Smooth muscle cell (in vitro differentiated cells): ENCODE results near the gene FGF10. TPM values are rescaled to one million over a fixed set of nuclear protein-coding genes. Genes with fewer than 3 reads are reported as not detected.

ENCODE experiments used
- DNase-seq: peaks from one replicate; lab custom pipeline; 2025; ENCODE audit not compliant: unreplicated experiment; lab: John Stamatoyannopoulos, UW
- H2AFZ ChIP-seq: fragments of 200-600 bp; sonication (generic); 2 replicates; pipeline ENCODE4 v1.6.0; 2016; ENCODE audit warnings: antibody characterized with exemption, low read depth, mild to moderate bottlenecking
- H3F3A ChIP-seq: fragments of 200-600 bp; sonication (generic); 2 replicates; pipeline ENCODE4 v1.6.0; 2017; ENCODE audit warnings: antibody characterized with exemption, low read depth
- H3K27ac ChIP-seq: fragments of 200-600 bp; sonication (generic); 2 replicates; pipeline ENCODE4 v1.5.1; 2016; ENCODE audit warnings: low read depth, mild to moderate bottlenecking
- H3K27me3 ChIP-seq: fragments of 200-600 bp; sonication (generic); 2 replicates; pipeline ENCODE4 v1.6.1; 2016; ENCODE audit warnings: low read depth, mild to moderate bottlenecking
- H3K36me3 ChIP-seq: fragments of 200-600 bp; sonication (generic); 2 replicates; pipeline ENCODE4 v1.5.1; 2016; ENCODE audit warnings: low read depth
- H3K4me1 ChIP-seq: fragments of 200-600 bp; sonication (generic); 2 replicates; pipeline ENCODE4 v1.5.1; 2016; ENCODE audit warnings: low read depth
- H3K4me2 ChIP-seq: fragments of 200-600 bp; sonication (generic); 2 replicates; pipeline ENCODE4 v1.6.0; 2016; ENCODE audit warnings: mild to moderate bottlenecking
- H3K4me3 ChIP-seq: fragments of 200-600 bp; sonication (generic); 2 replicates; pipeline ENCODE4 v1.5.1; 2016; ENCODE audit warnings: mild to moderate bottlenecking
- H3K79me2 ChIP-seq: fragments of 200-600 bp; sonication (generic); 2 replicates; pipeline ENCODE4 v1.6.0; 2016; ENCODE audit warnings: low read depth, mild to moderate bottlenecking
- H3K9ac ChIP-seq: fragments of 200-600 bp; sonication (generic); 2 replicates; pipeline ENCODE4 v1.6.0; 2016; ENCODE audit warnings: low read depth
- H3K9me3 ChIP-seq: fragments of 200-600 bp; sonication (generic); replicated peaks from 2 replicates; pipeline ENCODE4 v1.5.1; 2016; ENCODE audit warnings: low read depth
- H4K20me1 ChIP-seq: fragments of 200-600 bp; sonication (generic); 2 replicates; pipeline ENCODE4 v1.6.0; 2016; ENCODE audit warnings: low read depth
- CTCF ChIP-seq: fragments of 200-600 bp; sonication (generic); IDR thresholded peaks from 2 replicates; pipeline ENCODE4 v1.5.1; 2017; ENCODE audit warnings: borderline replicate concordance, mild to moderate bottlenecking, antibody characterized with exemption; ENCODE audit not compliant: insufficient read depth, poor library complexity, severe bottlenecking
- WGBS: methylation state at CpG from one replicate; pipeline ENCODE4 v1.1.7; 2016; ENCODE audit warnings: low lambda C conversion rate; 5-methylcytosine and 5-hydroxymethylcytosine counted together
- polyA plus RNA-seq: library from polyadenylated mRNA; unstranded; fragments of >200 nt; fragmentation: Nextera tagmentation; extraction: Ambion mirVana; gene quantifications from 2 replicates; pipeline ENCODE4 v1.2.1, GENCODE V29; 2016
- total RNA-seq: library from RNA; depleted of rRNA; stranded (reverse); fragments of >200 nt; gene quantifications from 2 replicates; pipeline ENCODE4 v1.2.3, GENCODE V29; 2014

The FGF10 gene
- total and polyA plus RNA-seq, 2 experiments from 2014 or later: 0.09 TPM; not detected in 1

GRCh38 chr5:44345871-44346270 lies 43.3 kb downstream of the FGF10 start:
- no peak overlapping the region for H2AFZ ChIP-seq
- no peaks in the 10 kb centered on the region for H3F3A ChIP-seq
- H3K36me3 ChIP-seq: no peaks in the 10 kb centered on the region
- H3K4me1 ChIP-seq: no peaks in the 10 kb centered on the region
- H3K79me2 ChIP-seq: no peaks in the 10 kb centered on the region
- no peaks in the 10 kb centered on the region for H4K20me1 ChIP-seq
- TF ChIP-seq CTCF: no peak
- DNase-seq: no peak
- no peaks in the 10 kb centered on the region for H3K27me3 ChIP-seq
- 43% methylated on average over 2 of the region's 2 CpGs for WGBS
- no peak overlapping the region for H3K27ac ChIP-seq
- no peak overlapping the region for H3K9ac ChIP-seq
- no peak overlapping the region for H3K4me3 ChIP-seq
- no peak overlapping the region for H3K4me2 ChIP-seq
- no peaks in the 10 kb centered on the region for H3K9me3 ChIP-seq

- Histone ChIP-seq H4K20me1 (no peaks in the 10 kb centered on the region), H3K4me1 (no peaks in the 10 kb centered on the region)
- 90% methylated on average over 2 of the region's 2 CpGs for WGBS
These were observed 52.5 kb downstream of the FGF10 start for GRCh38 chr5:44336708-44337107.

GRCh38 chr5:44334622-44335021 lies 54.6 kb downstream of the FGF10 start:
- no peak overlapping the region for H3K4me3 ChIP-seq

More at GRCh38 chr5:44336708-44337107, 52.5 kb downstream of the FGF10 start:
- Histone ChIP-seq H3K79me2 (no peaks in the 10 kb centered on the region), H3F3A (no peaks in the 10 kb centered on the region), H3K27me3 (no peaks in the 10 kb centered on the region), H3K4me2 (no peak overlapping the region), H3K36me3 (no peaks in the 10 kb centered on the region), H3K4me3 (no peak overlapping the region), H3K9me3 (no peaks in the 10 kb centered on the region), H2AFZ (no peak overlapping the region), H3K9ac (no peak overlapping the region), H3K27ac (no peak overlapping the region)
- no peak for TF ChIP-seq CTCF
- no peak for DNase-seq

More at GRCh38 chr5:44334622-44335021, 54.6 kb downstream of the FGF10 start:
- Histone ChIP-seq H3K9ac (no peak overlapping the region), H3K4me1 (no peaks in the 10 kb centered on the region), H3K36me3 (no peaks in the 10 kb centered on the region), H3F3A (no peaks in the 10 kb centered on the region), H3K79me2 (no peaks in the 10 kb centered on the region), H3K27me3 (no peaks in the 10 kb centered on the region), H3K4me2 (no peak overlapping the region), H4K20me1 (no peaks in the 10 kb centered on the region), H3K27ac (no peak overlapping the region), H2AFZ (no peak overlapping the region), H3K9me3 (no peaks in the 10 kb centered on the region)
- DNase-seq: no peak
- no peak for TF ChIP-seq CTCF
- 44% methylated on average over 1 of the region's 1 CpG for WGBS
